Neuronal stem cell (in vitro differentiated cells): Measurements from ENCODE around the gene PTPRT.

Source experiments
- DNase-seq: peaks from one replicate; pipeline ENCODE4 v3.0.0-alpha.2; 2013; ENCODE audit warnings: low spot score
- H2AFZ ChIP-seq: one replicate; pipeline ENCODE4 v1.6.1; 2013; ENCODE audit warnings: mild to moderate bottlenecking, low read length, inconsistent platforms
- H2AK5ac ChIP-seq: 2 replicates; pipeline ENCODE4 v1.6.1; 2013; ENCODE audit warnings: low read depth, mild to moderate bottlenecking, inconsistent platforms, low read length, moderate library complexity, mixed read lengths
- H2BK120ac ChIP-seq: 2 replicates; pipeline ENCODE4 v1.6.1; 2013; ENCODE audit warnings: low read depth, mild to moderate bottlenecking, inconsistent platforms, low read length, moderate library complexity, mixed read lengths
- H2BK12ac ChIP-seq: one replicate; pipeline ENCODE4 v1.6.1; 2013; ENCODE audit warnings: low read length, inconsistent platforms
- H2BK15ac ChIP-seq: 2 replicates; pipeline ENCODE4 v1.6.1; 2013; ENCODE audit warnings: mild to moderate bottlenecking, low read length, inconsistent platforms, mixed read lengths
- H2BK5ac ChIP-seq: one replicate; pipeline ENCODE4 v1.6.1; 2013; ENCODE audit warnings: inconsistent platforms, mild to moderate bottlenecking, low read length, moderate library complexity
- H3K14ac ChIP-seq: one replicate; pipeline ENCODE4 v1.6.1; 2013; ENCODE audit warnings: low read length, inconsistent platforms
- H3K18ac ChIP-seq: 2 replicates; pipeline ENCODE4 v1.6.1; 2013; ENCODE audit warnings: low read length, inconsistent platforms
- H3K23ac ChIP-seq: 2 replicates; pipeline ENCODE4 v1.6.1; 2013; ENCODE audit warnings: low read depth, mild to moderate bottlenecking, mixed read lengths, low read length, inconsistent platforms; ENCODE audit not compliant: poor library complexity
- H3K27ac ChIP-seq: replicated peaks from 3 replicates; pipeline ENCODE4 v1.5.1; 2013; ENCODE audit warnings: low read length, inconsistent platforms
- H3K27me3 ChIP-seq, 3 experiments: 2 replicates each; pipeline ENCODE4 v1.6.1; 2013; ENCODE audit warnings: low read length in 3 of 3, mild to moderate bottlenecking in 2 of 3, inconsistent platforms in 1 of 3, low read depth in 1 of 3, mixed read lengths in 1 of 3, moderate library complexity in 1 of 3; ENCODE audit not compliant: control insufficient read depth in 3 of 3, insufficient read depth in 3 of 3
- H3K36me3 ChIP-seq, 2 donors: replicated peaks in 1 of 2; 2 replicates each; pipeline ENCODE4 v1.6.1; 2013; ENCODE audit warnings: low read length in 2 of 2; ENCODE audit not compliant: control insufficient read depth in 2 of 2, insufficient read depth in 2 of 2
- H3K4ac ChIP-seq: 2 replicates; pipeline ENCODE4 v1.6.1; 2013; ENCODE audit warnings: inconsistent platforms, mild to moderate bottlenecking, low read length, moderate library complexity
- H3K4me1 ChIP-seq, 2 donors: 1 replicate in 1 of 2; 2 replicates in 1 of 2; pipeline ENCODE4 v1.6.1; 2013; ENCODE audit warnings: low read length in 2 of 2, low read depth in 1 of 2; ENCODE audit not compliant: control insufficient read depth in 2 of 2, insufficient read depth in 1 of 2
- H3K4me2 ChIP-seq: one replicate; pipeline ENCODE4 v1.6.1; 2013; ENCODE audit warnings: mild to moderate bottlenecking, low read length, inconsistent platforms; ENCODE audit not compliant: insufficient read depth, poor library complexity, severe bottlenecking
- H3K4me3 ChIP-seq, 2 donors: 2 replicates each; pipeline ENCODE4 v1.5.1; 2013; ENCODE audit warnings: low read length in 2 of 2, mild to moderate bottlenecking in 2 of 2, inconsistent platforms in 1 of 2, moderate library complexity in 1 of 2
- H3K79me1 ChIP-seq: one replicate; pipeline ENCODE4 v1.6.1; 2013; ENCODE audit warnings: low read depth, mild to moderate bottlenecking, inconsistent platforms, low read length, moderate library complexity
- H3K9ac ChIP-seq: one replicate; pipeline ENCODE4 v1.6.1; 2013; ENCODE audit warnings: mild to moderate bottlenecking, low read depth, low read length, inconsistent platforms; ENCODE audit not compliant: poor library complexity
- H3K9me3 ChIP-seq, 2 donors: replicated peaks in 1 of 2; 2 replicates each; pipeline versions ENCODE3 to v1.6.1; 2013; ENCODE audit warnings: low read length in 2 of 2, mild to moderate bottlenecking in 2 of 2, inconsistent platforms in 1 of 2, low read depth in 1 of 2, mixed read lengths in 1 of 2, moderate library complexity in 1 of 2; ENCODE audit not compliant: control insufficient read depth in 2 of 2, insufficient read depth in 1 of 2
- H4K8ac ChIP-seq: one replicate; pipeline ENCODE4 v1.6.1; 2013; ENCODE audit warnings: low read depth, mild to moderate bottlenecking, inconsistent platforms, low read length, moderate library complexity
- H4K91ac ChIP-seq: one replicate; pipeline ENCODE4 v1.6.1; 2013; ENCODE audit warnings: low read length, low read depth, mild to moderate bottlenecking, inconsistent platforms; ENCODE audit not compliant: poor library complexity
- WGBS, 2 donors: extraction: QIAGEN DNeasy Blood & Tissue Kit; methylation state at CpG; one replicate each; pipeline ENCODE4 v1.1.7; 2013; ENCODE audit warnings: missing lambda C conversion rate in 2 of 2, mixed read lengths in 1 of 2; ENCODE audit not compliant: insufficient read length in 2 of 2, insufficient replicate concordance in 1 of 2; ENCODE audit errors: extremely low coverage in 2 of 2; 5-methylcytosine and 5-hydroxymethylcytosine counted together

Gene PTPRT

GRCh38 chr20:43022081-43022480 lies 167.6 kb downstream of the PTPRT start:
- no peak overlapping the region for H3K4ac ChIP-seq
- H3K4me2 ChIP-seq, result no peak overlapping the region
- no peaks in the 10 kb centered on the region for H3K9me3 ChIP-seq
- H4K8ac ChIP-seq, result no peak overlapping the region
- no peak overlapping the region for H3K18ac ChIP-seq
- DNase-seq, result no peak
- no peak overlapping the region for H3K27ac ChIP-seq
- peaks cover 2% of the 10 kb centered on the region for H3K79me1 ChIP-seq
- no peak overlapping the region for H2BK120ac ChIP-seq
- no peak overlapping the region for H3K9ac ChIP-seq
- no peaks in the 10 kb centered on the region for H3K27me3 ChIP-seq
- H2AFZ ChIP-seq, result no peak overlapping the region
- no peak overlapping the region for H2BK15ac ChIP-seq
- no peak overlapping the region for H3K4me3 ChIP-seq
- H2BK5ac ChIP-seq, result no peak overlapping the region
- no peak overlapping the region for H4K91ac ChIP-seq
- WGBS, 2 donors, result no CpG with 5 or more reads among the region's 2 CpGs
- H3K36me3 ChIP-seq, result no peaks in the 10 kb centered on the region
- no peak overlapping the region for H3K14ac ChIP-seq
- H2BK12ac ChIP-seq, result no peak overlapping the region
- H2AK5ac ChIP-seq, result no peak overlapping the region
- no peak overlapping the region for H3K23ac ChIP-seq
- no peaks in the 10 kb centered on the region for H3K4me1 ChIP-seq

DNA sequence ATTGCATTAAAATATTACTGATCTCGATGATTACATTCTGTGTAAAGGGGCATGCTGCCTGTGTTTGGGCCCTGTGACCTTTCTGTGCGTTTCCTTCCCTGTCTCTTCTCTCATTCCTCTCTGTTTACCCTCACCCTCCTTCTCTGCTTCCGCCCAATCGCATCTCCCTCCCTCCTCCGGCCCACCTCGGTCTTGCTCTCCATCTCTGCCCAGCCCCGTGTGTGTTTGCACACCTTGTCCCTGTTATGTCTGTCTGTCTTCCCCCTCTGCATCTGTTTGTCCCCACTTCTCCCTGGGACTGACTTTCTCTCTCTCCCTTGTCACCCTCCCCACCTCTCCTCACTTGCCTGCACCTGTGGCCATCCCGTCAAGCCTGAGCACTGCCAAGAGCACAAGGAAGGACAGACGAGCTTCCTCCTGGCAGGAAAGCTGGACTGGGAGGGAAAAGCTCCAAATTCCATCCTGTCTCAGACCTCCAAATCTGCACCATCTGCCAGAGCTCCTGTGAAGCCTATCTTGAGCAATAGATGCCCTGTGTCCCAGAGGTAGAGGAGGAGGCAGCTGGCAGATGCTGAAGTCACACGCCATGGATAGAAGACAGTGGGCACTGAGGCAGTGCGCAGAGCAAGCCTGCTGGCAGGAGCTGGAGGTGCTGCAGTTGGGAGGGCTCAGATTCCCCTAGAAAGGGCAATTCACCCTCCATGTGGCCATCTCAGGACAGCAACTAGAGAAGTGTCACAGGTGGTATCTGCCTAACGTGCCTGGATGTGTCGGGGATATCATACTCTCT lies 172.3 kb downstream of the PTPRT start:
- Histone ChIP-seq H2BK120ac (no peak overlapping the region), H3K4me2 (no peak overlapping the region), H3K4me1 (no peaks in the 10 kb centered on the region), H3K36me3 (no peaks in the 10 kb centered on the region), H3K9me3 (no peaks in the 10 kb centered on the region), H2AFZ (no peak overlapping the region), H3K23ac (no peak overlapping the region), H3K4ac (no peak overlapping the region), H2BK12ac (no peak overlapping the region), H3K14ac (no peak overlapping the region), H3K18ac (no peak overlapping the region), H3K79me1 (no peaks in the 10 kb centered on the region), H3K4me3 (peak overlapping the region in 1 of 2 donors; percentile 3), H3K27me3 (peaks cover 0 to 2% (median 0%) of the 10 kb centered on the region in 3 experiments), H4K8ac (no peak overlapping the region), H3K27ac (no peak overlapping the region), H2BK15ac (no peak overlapping the region), H4K91ac (no peak overlapping the region), H2BK5ac (no peak overlapping the region), H2AK5ac (no peak overlapping the region), H3K9ac (no peak overlapping the region)
- no CpG with 5 or more reads among the region's 13 CpGs for WGBS, 2 donors
- DNase-seq, result no peak

DNA sequence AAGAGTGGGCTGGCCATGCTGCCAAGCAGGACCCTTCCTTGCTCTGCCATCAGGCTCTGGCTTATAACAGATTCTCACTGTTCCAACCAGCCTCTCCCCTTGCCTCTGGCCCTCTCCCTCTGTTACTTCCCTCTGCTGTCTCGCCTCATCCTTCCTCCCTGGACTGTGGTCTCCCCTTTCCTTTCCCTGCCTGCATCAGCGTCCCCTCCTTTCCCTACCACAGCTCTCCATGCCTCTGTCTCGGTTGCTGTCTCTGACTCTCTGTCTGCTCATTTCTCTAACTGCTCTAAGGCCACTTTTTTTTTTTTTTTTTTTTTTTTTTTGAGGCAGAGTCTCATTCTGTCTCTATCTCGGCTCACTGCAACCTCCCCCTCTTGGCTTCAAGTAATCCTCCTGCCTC lies 173.4 kb downstream of the PTPRT start:
- Histone ChIP-seq H3K14ac (peak overlapping the region; percentile 63), H3K23ac (no peak overlapping the region), H4K91ac (no peak overlapping the region), H3K79me1 (no peaks in the 10 kb centered on the region), H3K18ac (peak overlapping the region; percentile 19), H3K4me1 (no peaks in the 10 kb centered on the region), H3K9me3 (no peaks in the 10 kb centered on the region), H3K4ac (no peak overlapping the region), H3K4me2 (no peak overlapping the region), H2BK15ac (no peak overlapping the region), H2BK120ac (no peak overlapping the region), H2BK5ac (no peak overlapping the region), H4K8ac (no peak overlapping the region), H3K9ac (no peak overlapping the region), H2AK5ac (no peak overlapping the region), H3K36me3 (no peaks in the 10 kb centered on the region), H3K27ac (no peak overlapping the region), H3K4me3 (no peak overlapping the region), H2AFZ (no peak overlapping the region), H3K27me3 (peaks cover 0 to 2% (median 0%) of the 10 kb centered on the region in 3 experiments), H2BK12ac (no peak overlapping the region)
- no peak for DNase-seq
- no CpG with 5 or more reads among the region's 4 CpGs for whole genome bisulfite sequencing, 2 donors

GRCh38 chr20:43015566-43015965 lies 174.1 kb downstream of the PTPRT start:
- no peak overlapping the region for H3K4ac ChIP-seq
- H3K18ac ChIP-seq, result no peak overlapping the region
- no peak overlapping the region for H2BK12ac ChIP-seq
- H2BK120ac ChIP-seq, result no peak overlapping the region
- H3K36me3 ChIP-seq, result no peaks in the 10 kb centered on the region
- DNase-seq, result no peak
- H3K27ac ChIP-seq, result no peak overlapping the region
- no peak overlapping the region for H2BK5ac ChIP-seq
- H3K4me2 ChIP-seq, result no peak overlapping the region
- no peak overlapping the region for H2AFZ ChIP-seq
- no peaks in the 10 kb centered on the region for H3K79me1 ChIP-seq
- no peaks in the 10 kb centered on the region for H3K9me3 ChIP-seq
- H3K9ac ChIP-seq, result no peak overlapping the region
- no peak overlapping the region for H3K23ac ChIP-seq
- H3K14ac ChIP-seq, result no peak overlapping the region
- no CpG with 5 or more reads among the region's 1 CpG for WGBS, 2 donors
- H3K4me3 ChIP-seq, result no peak overlapping the region
- H3K4me1 ChIP-seq, result no peaks in the 10 kb centered on the region
- H3K27me3 ChIP-seq, result peaks cover 0 to 2% (median 0%) of the 10 kb centered on the region in 3 experiments
- H4K91ac ChIP-seq, result no peak overlapping the region
- no peak overlapping the region for H4K8ac ChIP-seq
- no peak overlapping the region for H2AK5ac ChIP-seq
- no peak overlapping the region for H2BK15ac ChIP-seq
